Lower leg skin (tissue), 3 donors: Measurements from ENCODE around the gene MTFR1L.
"Not testable (repeated sequence)": the region's sequence is repeated elsewhere in the genome, so short reads cannot be mapped to it uniquely, and the experiment has no call there.

Experiments
- CTCF ChIP-seq, 3 donors: fragments of 450-650 bp; IDR thresholded peaks; one replicate each; pipeline ENCODE4 v1.5.1; 2016; ENCODE audit warnings: antibody characterized with exemption in 3 of 3, mild to moderate bottlenecking in 3 of 3, moderate library complexity in 2 of 3
- POLR2A ChIP-seq, 2 donors: fragments of 450-650 bp; IDR thresholded peaks; one replicate each; pipeline ENCODE4 v1.6.1; 2016 to 2017; ENCODE audit warnings: antibody characterized with exemption in 2 of 2, mild to moderate bottlenecking in 1 of 2, moderate library complexity in 1 of 2

GRCh38 chr1:25839808-25840207 lies 20.1 kb downstream of the MTFR1L start:
- TF ChIP-seq CTCF, POLR2A (IDR thresholded peaks at IDR 0.05): not testable (repeated sequence)
